K562 (cell line): Measurements from ENCODE around the gene ZNF335. TPM values are rescaled to one million over a fixed set of nuclear protein-coding genes. Genes with fewer than 3 reads are reported as not detected.
A peak's percentile ranks its signal among the peaks of the same experiment; 100 is the strongest.

Experiments
- CEBPG ChIP-seq, 3 experiments: fragments of 200-800 bp in 1 of 3; sonication (Bioruptor generic) in 1 of 3; sonication (generic) in 1 of 3; formaldehyde crosslinking in 1 of 3; IDR thresholded peaks in 2 of 3; conservative IDR thresholded peaks in 1 of 3; 2 replicates each; pipeline versions ENCODE4 v1.6.1 to v1.8.0; 2016 to 2022; ENCODE audit warnings: missing compliant biosample characterization in 2 of 3, missing genetic modification characterization in 2 of 3, mild to moderate bottlenecking in 1 of 3, missing genetic modification reagents in 1 of 3
- CHD4 ChIP-seq: fragments of 200-600 bp; sonication (generic); IDR thresholded peaks from 3 replicates; pipeline ENCODE4 v1.6.1; 2012; ENCODE audit warnings: low read depth, mild to moderate bottlenecking, mixed read lengths, low read length, inconsistent platforms; ENCODE audit not compliant: insufficient read depth, insufficient replicate concordance, poor library complexity, severe bottlenecking
- CREB1 ChIP-seq, 2 experiments: sonication (generic) in 1 of 2; formaldehyde crosslinking in 1 of 2; IDR thresholded peaks; 2 replicates each; pipeline versions ENCODE4 v1.6.1 to v1.8.0; 2012 to 2022; ENCODE audit warnings: inconsistent platforms in 1 of 2, mild to moderate bottlenecking in 1 of 2, missing genetic modification reagents in 1 of 2, moderate library complexity in 1 of 2
- E2F5 ChIP-seq: sonication (generic); formaldehyde crosslinking; IDR thresholded peaks from 2 replicates; pipeline ENCODE4 v1.8.0; 2022; ENCODE audit warnings: mild to moderate bottlenecking, missing genetic modification reagents
- EP300 ChIP-seq: IDR thresholded peaks from 2 replicates; pipeline ENCODE4 v1.6.1; 2012; ENCODE audit warnings: low read length, improper control_type of control experiment
- ETV5 ChIP-seq: sonication (generic); formaldehyde crosslinking; IDR thresholded peaks from 2 replicates; pipeline ENCODE4 v1.4.0; 2020; ENCODE audit warnings: low read depth, mild to moderate bottlenecking, missing genetic modification reagents
- FIP1L1 ChIP-seq: fragments of 200-400 bp; formaldehyde crosslinking; IDR thresholded peaks from 2 replicates; pipeline ENCODE4 v1.6.1; 2018; ENCODE audit warnings: mild to moderate bottlenecking, low read depth, low read length; ENCODE audit not compliant: poor library complexity, severe bottlenecking
- FOSL1 ChIP-seq: fragments of 200-800 bp; sonication (Bioruptor generic); conservative IDR thresholded peaks from 2 replicates; pipeline ENCODE4 v1.6.1; 2016; ENCODE audit warnings: missing genetic modification characterization, missing compliant biosample characterization
- HDAC1 ChIP-seq, 2 experiments: fragments of 450-650 bp; IDR thresholded peaks; 2 replicates each; pipeline ENCODE4 v1.6.1; 2016 to 2017; ENCODE audit warnings: inconsistent platforms in 1 of 2, mild to moderate bottlenecking in 1 of 2, moderate library complexity in 1 of 2
- HLTF ChIP-seq: fragments of 450-650 bp; IDR thresholded peaks from 2 replicates; pipeline ENCODE4 v1.6.1; 2016
- KLF1 ChIP-seq: fragments of 450-650 bp; IDR thresholded peaks from 2 replicates; pipeline ENCODE4 v1.6.1; 2016; ENCODE audit warnings: missing genetic modification characterization, missing compliant biosample characterization
- MAFG ChIP-seq: fragments of 450-650 bp; conservative IDR thresholded peaks from 2 replicates; pipeline ENCODE4 v1.6.1; 2016; ENCODE audit warnings: missing genetic modification characterization, missing compliant biosample characterization
- MBD2 ChIP-seq: sonication (generic); IDR thresholded peaks from 2 replicates; pipeline ENCODE4 v1.6.1; 2016; ENCODE audit warnings: low read depth, borderline replicate concordance
- MYNN ChIP-seq, 2 experiments: sonication (generic); formaldehyde crosslinking in 1 of 2; IDR thresholded peaks; 2 replicates each; pipeline versions ENCODE4 v1.5.0 to v1.6.1; 2016 to 2020; ENCODE audit warnings: antibody characterized with exemption in 1 of 2, missing genetic modification reagents in 1 of 2
- NFE2L1 ChIP-seq: fragments of 450-650 bp; IDR thresholded peaks from 2 replicates; pipeline ENCODE4 v1.6.1; 2016; ENCODE audit warnings: missing genetic modification characterization, low read depth, mild to moderate bottlenecking, missing compliant biosample characterization, moderate library complexity, borderline replicate concordance
- PURB ChIP-seq: sonication (generic); formaldehyde crosslinking; IDR thresholded peaks from 2 replicates; pipeline ENCODE4 v1.9.0; 2021; ENCODE audit warnings: low read depth, mild to moderate bottlenecking, missing genetic modification reagents
- RBM15 ChIP-seq: fragments of 200-400 bp; formaldehyde crosslinking; IDR thresholded peaks from 2 replicates; pipeline ENCODE4 v1.6.1; 2018; ENCODE audit warnings: mild to moderate bottlenecking, low read length, moderate library complexity; ENCODE audit not compliant: insufficient read depth
- RBM39 ChIP-seq: fragments of 200-400 bp; formaldehyde crosslinking; optimal IDR thresholded peaks from 2 replicates; pipeline ENCODE3; 2018; ENCODE audit warnings: low read depth, low read length
- SETDB1 ChIP-seq: IDR thresholded peaks from one replicate; pipeline ENCODE4 v1.6.1; 2012; ENCODE audit warnings: low read length, control low read depth, inconsistent platforms
- SIX5 ChIP-seq, 2 experiments: IDR thresholded peaks; 2 replicates each; pipeline ENCODE4 v1.6.1; 2011; ENCODE audit warnings: low read length in 2 of 2, borderline replicate concordance in 1 of 2, low read depth in 1 of 2, mild to moderate bottlenecking in 1 of 2, moderate library complexity in 1 of 2; ENCODE audit not compliant: insufficient read depth in 1 of 2
- SMARCC2 ChIP-seq: fragments of 450-650 bp; IDR thresholded peaks from 2 replicates; pipeline ENCODE4 v1.6.1; 2017; ENCODE audit warnings: antibody characterized with exemption, moderate library complexity, mild to moderate bottlenecking, low read depth
- SOX6 ChIP-seq: fragments of 450-650 bp; IDR thresholded peaks from 2 replicates; pipeline ENCODE4 v1.6.1; 2014; ENCODE audit warnings: mild to moderate bottlenecking
- SRF ChIP-seq, 2 experiments: fragments of 250-450, 450-650 bp in 1 of 2; sonication (Bioruptor Pico) in 1 of 2; sonication (generic) in 1 of 2; formaldehyde crosslinking; IDR thresholded peaks; 2 replicates each; pipeline versions ENCODE4 v1.5.0 to v1.5.1; 2020 to 2022; ENCODE audit warnings: mild to moderate bottlenecking in 1 of 2, missing genetic modification reagents in 1 of 2
- ZKSCAN8 ChIP-seq: fragments of 200-800 bp; sonication (Bioruptor generic); IDR thresholded peaks from 2 replicates; pipeline ENCODE4 v1.6.1; 2016; ENCODE audit warnings: missing genetic modification characterization, missing compliant biosample characterization
- ZNF133 ChIP-seq: fragments of 250-450 bp; sonication (Bioruptor Pico); IDR thresholded peaks from 2 replicates; pipeline ENCODE4 v1.4.0; 2020; ENCODE audit warnings: mild to moderate bottlenecking
- ZNF830 ChIP-seq: fragments of 250-450 bp; sonication (Bioruptor Pico); IDR thresholded peaks from 2 replicates; pipeline ENCODE4 v1.5.0; 2021; ENCODE audit warnings: mild to moderate bottlenecking
- polyA plus RNA-seq, 8 experiments: library from polyadenylated mRNA; depleted of rRNA in 4 of 8; stranded (reverse) in 5 of 8; unstranded in 3 of 8; fragments of >200 nt; fragmentation: Nextera tagmentation in 2 of 8; fragmentation: Illumina TruSeq in 1 of 8; extraction: Ambion mirVana in 2 of 8; extraction: Trizol in 1 of 8; gene quantifications; 2 replicates each; pipeline versions ENCODE4 v1.2.1 to v1.2.3, GENCODE V29; 2011 to 2014; ENCODE audit warnings: inconsistent platforms in 1 of 8, missing spikeins in 1 of 8
- total RNA-seq, 7 experiments: library from RNA; depleted of rRNA in 6 of 7; stranded (reverse); fragments of >200 nt in 6 of 7; fragmentation: Illumina TruSeq in 2 of 7; extraction: Trizol in 2 of 7; gene quantifications; 2 replicates each; pipeline versions ENCODE4 v1.2.1 to v1.2.3, GENCODE V29; 2011 to 2021; ENCODE audit warnings: low replicate concordance in 1 of 7

The ZNF335 gene
- total and polyA plus RNA-seq, 9 of the 15 experiments (the other 6 are each of a cell fraction or from before 2014, with no cell fraction given), result 0.39 to 16.0 (median 7.6) TPM

DNA sequence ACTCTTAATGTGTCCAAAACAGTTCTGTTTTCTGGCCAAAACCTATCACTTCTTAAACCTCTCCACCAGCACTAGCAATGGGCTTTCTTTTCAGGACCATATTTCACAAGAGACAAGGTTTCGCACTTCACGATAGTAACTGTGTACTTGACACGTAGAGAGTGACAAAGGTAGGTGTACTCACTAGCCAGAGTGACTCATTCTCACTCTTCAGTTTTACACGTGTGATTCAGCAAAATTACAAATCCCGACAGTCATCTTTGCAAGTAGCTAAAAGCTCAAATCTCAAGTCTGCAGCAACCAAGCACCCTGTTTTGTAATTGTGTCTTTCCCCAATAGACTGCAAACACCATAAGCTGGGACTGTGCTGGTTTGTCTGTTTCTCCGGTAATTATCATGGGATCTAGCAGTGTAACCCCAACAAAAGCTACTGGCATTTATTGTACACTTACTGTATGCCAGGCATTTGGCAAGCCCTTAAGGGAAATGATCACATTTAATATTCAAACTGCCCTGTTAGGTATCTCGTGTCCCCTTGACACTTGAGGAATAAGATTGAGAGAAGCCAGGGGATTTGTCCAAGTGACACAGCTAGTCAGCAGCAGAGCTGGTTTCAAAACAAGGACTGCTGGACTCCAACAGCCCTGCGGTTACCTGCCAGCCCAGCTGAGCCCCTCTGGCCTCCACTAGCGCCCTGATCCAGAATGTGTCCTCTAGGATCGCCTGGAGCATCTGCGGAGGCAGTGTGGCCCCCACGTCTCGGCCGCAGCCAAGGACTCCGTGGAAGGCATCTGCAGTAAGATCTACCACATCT lies 27.6 kb downstream of the ZNF335 start (continued):
- no peak for TF ChIP-seq SETDB1
- TF ChIP-seq NFE2L1 (tag), result peak; percentile 74
- TF ChIP-seq CHD4, result no peak
- TF ChIP-seq SRF (CRISPR knock-in tag; IDR thresholded peaks at IDR 0.05), result no peak
- no peak for TF ChIP-seq FIP1L1
- TF ChIP-seq KLF1 (tag), result no peak
- peak in 1 of 2 experiments; percentile 74; a peak in 1 of 4 replicates for TF ChIP-seq HDAC1 (IDR thresholded peaks at IDR 0.05)
- TF ChIP-seq SMARCC2, result peak; percentile 50; the same call in 1 of the 2 replicates
- TF ChIP-seq CREB1 (IDR thresholded peaks at IDR 0.05), result no peak
- TF ChIP-seq CREB1 (CRISPR knock-in tag; IDR thresholded peaks at IDR 0.05), result 0 out of 2 replicates have a peak, but pooled peaks have one; percentile 30
- no peak for TF ChIP-seq ZNF830
- TF ChIP-seq ZNF133, result no peak
- TF ChIP-seq E2F5 (CRISPR knock-in tag), result no peak
- no peak for TF ChIP-seq PURB (CRISPR knock-in tag)
- peak; percentile 60 for TF ChIP-seq EP300
- TF ChIP-seq HLTF, result no peak
- TF ChIP-seq SIX5 (IDR thresholded peaks at IDR 0.05; ENCODE audit: borderline replicate concordance in 1 of 2, insufficient read depth in 1 of 2, low read depth in 1 of 2, low read length in 2 of 2), result no peak
- no peak for TF ChIP-seq SOX6
- peak; percentile 97 for TF ChIP-seq ZKSCAN8 (CRISPR knock-in tag)
- no peak for TF ChIP-seq CEBPG (CRISPR knock-in tag; IDR thresholded peaks at IDR 0.05)
- TF ChIP-seq CEBPG (tag; conservative IDR thresholded peaks at IDR 0.05 in 1 of 2, IDR thresholded peaks at IDR 0.05 in 1 of 2), result peak in 1 of 2 experiments; percentile 49; a peak in 2 of 4 replicates
- peak; percentile 97 for TF ChIP-seq MAFG (tag)
- TF ChIP-seq MYNN (IDR thresholded peaks at IDR 0.05), result peak; percentile 59; the same call in 1 of the 2 replicates
- TF ChIP-seq MYNN (CRISPR knock-in tag; IDR thresholded peaks at IDR 0.05), result no peak
- no peak for TF ChIP-seq RBM15
- TF ChIP-seq FOSL1, result peak; percentile 93
- no peak for TF ChIP-seq ETV5 (CRISPR knock-in tag)
- no peak for TF ChIP-seq RBM39
- TF ChIP-seq MBD2, result no peak
